ENCODE results near the gene MED12L.

Gene MED12L

GRCh38 chr3:151393941-151394340 is 308.5 kb downstream of the MED12L start:
- TF ChIP-seq, protein P1, sequence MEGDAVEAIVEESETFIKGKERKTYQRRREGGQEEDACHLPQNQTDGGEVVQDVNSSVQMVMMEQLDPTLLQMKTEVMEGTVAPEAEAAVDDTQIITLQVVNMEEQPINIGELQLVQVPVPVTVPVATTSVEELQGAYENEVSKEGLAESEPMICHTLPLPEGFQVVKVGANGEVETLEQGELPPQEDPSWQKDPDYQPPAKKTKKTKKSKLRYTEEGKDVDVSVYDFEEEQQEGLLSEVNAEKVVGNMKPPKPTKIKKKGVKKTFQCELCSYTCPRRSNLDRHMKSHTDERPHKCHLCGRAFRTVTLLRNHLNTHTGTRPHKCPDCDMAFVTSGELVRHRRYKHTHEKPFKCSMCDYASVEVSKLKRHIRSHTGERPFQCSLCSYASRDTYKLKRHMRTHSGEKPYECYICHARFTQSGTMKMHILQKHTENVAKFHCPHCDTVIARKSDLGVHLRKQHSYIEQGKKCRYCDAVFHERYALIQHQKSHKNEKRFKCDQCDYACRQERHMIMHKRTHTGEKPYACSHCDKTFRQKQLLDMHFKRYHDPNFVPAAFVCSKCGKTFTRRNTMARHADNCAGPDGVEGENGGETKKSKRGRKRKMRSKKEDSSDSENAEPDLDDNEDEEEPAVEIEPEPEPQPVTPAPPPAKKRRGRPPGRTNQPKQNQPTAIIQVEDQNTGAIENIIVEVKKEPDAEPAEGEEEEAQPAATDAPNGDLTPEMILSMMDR (IDR thresholded peaks at IDR 0.05; ENCODE audit: extremely low read depth, insufficient read depth, missing control alignments): no peak
- DNase-seq (ENCODE audit: low spot score): no peak
- in situ Hi-C loops (cut with MboI; ENCODE audit: low pct_unique_long_range_greater_than_20kb, low sequenced_read_pairs, unreplicated experiment): no loop called here

DNA sequence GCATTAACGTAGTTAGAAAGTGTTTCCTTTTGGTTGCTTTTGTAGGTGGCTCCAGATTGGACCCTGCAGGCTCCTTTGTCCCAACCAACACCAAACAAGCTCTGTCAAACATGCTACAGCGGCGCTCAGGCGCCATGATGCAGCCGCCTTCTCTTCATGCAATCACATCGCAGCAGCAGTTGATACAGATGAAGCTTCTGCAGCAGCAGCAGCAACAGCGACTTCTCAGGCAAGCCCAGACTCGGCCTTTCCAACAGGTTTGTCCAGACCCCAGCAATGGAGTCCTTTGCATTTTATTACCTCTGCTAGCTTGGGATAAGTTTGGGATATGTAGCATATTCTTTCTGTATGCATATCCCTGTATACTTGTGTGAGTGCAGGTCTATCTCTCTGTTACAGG is 309.1 kb downstream of the MED12L start:
- in situ Hi-C loops (cut with MboI; ENCODE audit: low pct_unique_long_range_greater_than_20kb, low sequenced_read_pairs, unreplicated experiment): no loop called here
- TF ChIP-seq, protein P1 (IDR thresholded peaks at IDR 0.05; ENCODE audit: extremely low read depth, insufficient read depth, missing control alignments): no peak
- no peak for DNase-seq (ENCODE audit: low spot score)

DNA sequence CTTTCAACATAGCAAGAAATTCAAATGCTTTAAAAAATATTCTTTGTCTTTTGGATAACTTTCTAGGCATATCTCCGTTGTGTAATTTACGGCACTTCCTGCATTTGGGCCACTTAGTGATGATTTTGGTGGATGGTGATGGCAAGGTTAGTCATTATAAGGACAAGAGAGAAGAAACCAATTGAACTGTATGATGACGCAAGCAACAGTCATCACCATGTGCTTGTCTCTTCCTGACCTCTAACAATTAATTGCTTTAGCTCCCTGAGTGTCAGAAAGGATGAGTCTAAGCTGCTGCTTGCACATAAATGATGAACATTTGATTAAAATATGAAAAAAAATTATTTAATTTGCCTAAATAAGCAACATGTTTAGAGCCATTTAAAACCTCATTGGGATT is 310.3 kb downstream of the MED12L start:
- in situ Hi-C loops (cut with MboI; ENCODE audit: low pct_unique_long_range_greater_than_20kb, low sequenced_read_pairs, unreplicated experiment): no loop called here
- TF ChIP-seq, protein P1 (IDR thresholded peaks at IDR 0.05; ENCODE audit: extremely low read depth, insufficient read depth, missing control alignments): no peak
- DNase-seq (ENCODE audit: low spot score): no peak

DNA sequence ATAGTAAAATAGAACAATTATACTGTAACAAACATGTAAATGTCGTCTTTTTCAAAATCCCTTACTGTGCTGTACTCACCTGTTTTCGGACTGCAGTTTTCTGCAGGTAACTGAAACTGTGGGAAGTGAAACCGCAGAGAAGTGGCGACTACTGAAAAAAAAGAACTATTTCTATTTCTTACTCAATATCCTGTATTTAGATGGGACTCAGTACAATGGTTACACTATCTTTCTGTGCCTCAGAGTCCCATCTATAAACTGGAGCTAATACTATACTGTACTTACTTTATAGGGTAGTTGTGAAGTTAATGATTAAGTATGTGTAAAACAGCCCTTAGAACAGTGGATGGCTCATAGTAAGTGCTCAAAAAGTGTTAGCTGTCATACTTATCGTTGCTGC is 313.4 kb downstream of the MED12L start:
- DNase-seq (ENCODE audit: low spot score): no peak
- in situ Hi-C loops (cut with MboI; ENCODE audit: low pct_unique_long_range_greater_than_20kb, low sequenced_read_pairs, unreplicated experiment): no loop called here
- TF ChIP-seq, protein P1 (IDR thresholded peaks at IDR 0.05; ENCODE audit: extremely low read depth, insufficient read depth, missing control alignments): no peak

DNA sequence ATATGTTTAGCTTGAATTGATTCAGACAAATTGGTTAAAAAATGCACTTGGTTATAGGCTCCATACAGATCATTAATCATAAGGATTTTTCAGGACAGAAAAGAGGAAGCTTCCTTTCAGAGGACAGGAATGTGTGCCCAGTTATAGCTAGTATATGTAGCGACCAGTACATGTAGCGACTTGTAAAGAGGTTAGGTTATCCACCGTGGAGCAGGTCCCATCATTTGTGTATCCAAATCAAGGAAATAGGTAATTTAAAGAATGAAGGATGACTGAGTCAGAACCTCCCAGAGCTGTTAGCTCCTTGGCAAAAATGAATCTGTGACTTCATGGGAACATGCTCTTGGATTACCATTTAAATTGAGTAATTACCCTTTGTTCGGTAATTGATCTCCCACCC is 314.9 kb downstream of the MED12L start:
- TF ChIP-seq, protein P1 (IDR thresholded peaks at IDR 0.05; ENCODE audit: extremely low read depth, insufficient read depth, missing control alignments): no peak
- in situ Hi-C loops (cut with MboI; ENCODE audit: low pct_unique_long_range_greater_than_20kb, low sequenced_read_pairs, unreplicated experiment): no loop called here
- DNase-seq (ENCODE audit: low spot score): no peak

DNA sequence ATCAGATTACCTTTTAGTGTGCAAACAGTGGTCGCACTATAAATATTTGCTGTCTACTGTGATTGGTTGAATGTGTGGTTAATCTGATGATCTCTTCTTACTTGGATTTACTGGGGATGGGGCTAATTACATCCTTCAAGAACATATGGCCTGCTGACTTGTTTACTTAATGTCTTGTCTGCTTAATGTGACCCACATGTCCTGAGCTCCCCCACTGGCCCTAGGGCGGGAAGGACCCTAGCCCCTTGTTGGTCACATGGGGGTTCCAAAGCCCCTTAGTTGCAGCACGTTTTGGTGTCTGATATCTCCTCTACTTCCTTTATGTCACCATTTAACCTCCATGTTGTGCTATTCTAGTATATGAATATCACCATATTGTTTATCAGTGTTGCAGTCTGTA is 316.9 kb downstream of the MED12L start:
- TF ChIP-seq, protein P1 (IDR thresholded peaks at IDR 0.05; ENCODE audit: extremely low read depth, insufficient read depth, missing control alignments): no peak
- in situ Hi-C loops (cut with MboI; ENCODE audit: low pct_unique_long_range_greater_than_20kb, low sequenced_read_pairs, unreplicated experiment): no loop called here
- no peak for DNase-seq (ENCODE audit: low spot score)

DNA sequence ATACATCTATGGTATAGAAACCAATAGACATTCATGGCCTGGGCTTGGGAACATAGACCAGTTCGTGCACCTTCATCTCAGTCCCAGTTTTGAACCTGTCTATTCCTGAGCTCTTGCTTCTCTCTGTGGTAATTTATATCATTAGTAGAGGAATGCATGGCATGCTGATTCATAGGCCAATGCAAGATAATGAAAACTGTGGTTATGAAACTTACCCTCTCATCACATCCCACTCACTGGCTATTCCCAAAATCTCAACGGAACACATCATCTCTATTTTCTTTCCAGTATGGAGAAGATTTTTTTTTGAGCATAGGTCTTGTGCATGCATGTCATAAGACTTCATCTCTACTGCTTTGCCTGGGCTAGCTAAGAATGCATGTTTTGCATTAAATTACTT is 317.8 kb downstream of the MED12L start:
- DNase-seq (ENCODE audit: low spot score): no peak
- TF ChIP-seq, protein P1 (IDR thresholded peaks at IDR 0.05; ENCODE audit: extremely low read depth, insufficient read depth, missing control alignments): no peak
- in situ Hi-C loops (cut with MboI; ENCODE audit: low pct_unique_long_range_greater_than_20kb, low sequenced_read_pairs, unreplicated experiment): no loop called here

Data from GM13977 (cell line).